Activated CD4-positive, alpha-beta T cell treated with anti-CD3 and anti-CD28 coated beads for 24 hours (primary cell): ENCODE measurements around the gene CEBPZ.
A peak's percentile ranks its signal among the peaks of the same experiment; 100 is the strongest.
"Not testable (repeated sequence)": the region's sequence is repeated elsewhere in the genome, so short reads cannot be mapped to it uniquely, and the experiment has no call there.

Source experiments
- DNase-seq, 2 donors: peaks; one replicate each; pipeline ENCODE4 v3.0.0-alpha.2; 2020; ENCODE audit warnings: low read depth in 2 of 2

Gene CEBPZ

DNA sequence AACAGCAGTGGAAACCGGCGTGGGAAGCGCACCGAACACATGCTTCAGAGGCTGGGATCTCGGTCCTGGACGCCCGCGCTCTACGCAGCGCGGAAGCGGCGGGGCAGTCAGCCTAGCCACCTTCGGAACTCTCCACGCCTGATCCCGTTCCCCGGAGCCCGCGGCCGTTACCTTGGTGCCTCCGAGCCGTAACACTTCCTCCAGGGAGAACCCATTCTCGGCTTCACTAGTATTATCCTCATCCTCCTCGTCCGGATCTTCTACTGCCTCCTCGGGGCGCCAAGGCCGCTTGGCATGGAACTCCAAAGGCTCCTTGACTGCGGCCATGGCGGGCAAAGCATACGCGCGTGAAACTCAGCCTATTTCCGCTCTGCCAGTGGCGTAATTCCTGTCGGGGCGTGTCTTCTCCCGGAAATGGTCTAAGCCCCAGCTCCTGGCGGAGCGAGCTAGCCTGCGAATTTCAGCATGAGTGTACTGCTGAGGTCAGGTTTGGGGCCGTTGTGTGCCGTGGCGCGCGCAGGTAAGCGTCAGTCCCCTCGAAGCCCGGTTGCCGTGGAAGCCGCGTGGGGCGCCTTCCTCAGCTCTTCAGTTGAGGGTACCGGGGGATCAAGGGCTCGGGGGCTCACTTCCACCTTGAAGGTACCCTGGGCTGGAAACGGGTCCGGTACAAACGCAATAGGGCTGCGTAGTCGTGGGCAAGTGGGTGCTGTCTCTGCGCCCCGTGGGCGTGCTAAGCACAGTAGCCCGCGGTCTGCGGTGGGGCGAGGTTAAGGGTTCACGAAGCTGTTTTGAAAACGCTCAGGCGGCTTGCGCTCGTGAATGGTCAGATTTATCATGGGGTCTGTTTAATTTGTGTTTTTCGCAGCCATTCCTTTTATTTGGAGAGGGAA is at the start of gene CEBPZ, which contains the start of gene NDUFAF7:
Gene CEBPZ, minus strand, starts transcription at position 356 of the 890 bp plus-strand sequence. Its CDS starts 29 bp downstream, at position 327.
Gene NDUFAF7, plus strand, starts transcription at position 418 of the 890 bp plus-strand sequence. Its CDS starts 48 bp downstream, at position 466.
- DNase-seq = peak; percentile 74 to 84

DNA sequence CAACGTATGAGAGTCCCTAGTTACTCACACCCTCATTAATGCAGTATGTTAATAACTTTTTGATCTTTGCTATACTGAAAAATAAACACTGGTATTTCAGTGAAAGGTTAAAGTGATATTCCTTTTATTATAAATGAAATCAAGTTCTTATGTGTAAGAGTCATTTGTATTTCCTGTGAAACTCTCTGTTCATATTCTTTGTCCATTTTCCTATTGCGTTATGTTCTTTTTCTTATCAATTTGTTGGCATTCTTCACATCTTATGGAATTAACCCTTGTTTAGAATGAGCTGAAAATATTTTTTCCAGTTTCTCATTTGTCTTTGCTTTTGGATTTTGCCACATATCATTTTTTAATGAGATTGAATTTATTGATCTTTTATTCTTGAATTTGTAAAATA is 44.9 kb upstream of the CEBPZ start:
- no peak for DNase-seq

GRCh38 chr2:37274359-37274965 is 43.1 kb upstream of the CEBPZ start:
- no peak for DNase-seq

GRCh38 chr2:37271376-37272067 is 40.1 kb upstream of the CEBPZ start:
- DNase-seq = no peak

- no peak for DNase-seq
These were observed 36.7 kb upstream of the CEBPZ start for GRCh38 chr2:37268111-37268510.

DNA sequence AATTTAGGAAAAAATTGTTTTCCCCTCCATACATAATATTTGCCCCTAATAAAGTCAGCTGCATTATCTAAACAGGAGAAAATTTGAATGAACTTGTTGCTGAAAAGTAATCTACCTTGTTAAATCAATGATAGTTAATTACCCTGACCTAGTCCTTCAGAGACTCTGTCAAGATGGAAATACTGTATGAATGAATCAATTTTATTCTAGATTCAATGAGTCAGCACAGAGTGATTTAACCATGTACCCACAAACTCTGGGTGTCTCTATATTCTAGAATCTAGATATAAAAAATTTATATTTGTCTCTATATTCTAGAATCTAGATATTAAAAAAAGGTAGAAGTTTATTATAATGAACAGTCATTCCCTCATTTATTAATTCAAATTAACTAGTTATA is 36.3 kb upstream of the CEBPZ start:
- DNase-seq = no peak

- DNase-seq = no peak
These were observed 32.4 kb upstream of the CEBPZ start for GRCh38 chr2:37263839-37264238.

DNA sequence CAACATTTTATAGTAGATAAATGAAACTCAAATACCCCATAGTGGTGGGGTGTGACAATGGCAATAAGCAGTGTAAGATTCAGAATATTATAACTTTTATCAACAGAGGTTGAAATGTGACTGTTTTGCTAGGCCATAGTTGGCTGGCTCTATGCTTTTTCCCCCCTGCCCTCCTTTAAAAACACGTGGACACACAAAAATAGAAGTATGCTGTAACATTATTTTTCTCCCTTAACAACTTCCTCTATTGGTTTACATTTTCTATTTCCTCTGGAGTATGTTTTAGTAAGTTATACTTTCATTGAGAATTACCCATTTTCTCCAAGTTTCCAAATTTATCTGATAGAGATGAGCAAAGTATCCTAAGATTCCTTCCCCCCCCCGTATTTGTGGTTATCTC is 31.1 kb upstream of the CEBPZ start:
- DNase-seq = no peak

DNA sequence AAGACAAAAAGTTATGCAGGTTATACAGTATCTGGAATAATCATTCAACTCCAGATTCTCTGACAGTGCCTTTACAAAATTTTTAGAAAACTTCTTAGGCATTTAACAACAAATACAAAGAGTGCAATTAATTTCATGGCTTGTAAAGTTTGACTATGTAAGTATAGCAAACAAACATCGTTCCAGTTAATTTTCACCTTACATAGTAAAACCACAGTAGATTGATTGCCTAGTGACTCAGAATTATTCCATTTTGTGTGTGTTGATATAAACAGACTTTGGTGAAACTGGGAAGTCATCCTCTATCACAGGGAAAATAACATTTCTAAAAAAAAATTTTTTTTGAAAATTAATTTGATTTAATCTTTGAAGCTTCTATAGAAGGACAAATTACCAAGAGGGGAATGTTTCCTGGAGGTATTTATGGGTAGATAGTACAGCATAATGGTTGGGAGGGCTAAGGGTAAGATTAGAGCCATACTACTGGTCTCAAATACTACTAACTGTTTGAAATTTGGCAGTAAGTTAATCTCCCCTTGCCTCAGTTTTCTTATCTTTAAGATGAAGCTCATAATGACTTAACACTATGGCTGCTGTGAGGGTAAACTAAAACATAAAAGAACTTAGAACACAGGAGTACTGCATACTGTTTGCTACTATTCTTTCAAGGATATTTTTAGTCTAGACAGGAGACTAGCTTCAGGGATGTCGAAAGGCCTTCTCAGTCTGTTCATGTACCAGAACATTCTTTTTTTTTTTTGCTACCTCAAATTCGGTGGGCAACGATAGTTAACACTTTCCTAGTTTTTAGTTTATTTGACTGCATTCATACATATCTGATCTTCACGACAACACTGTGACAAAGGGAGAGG is 19.7 kb upstream of the CEBPZ start:
- DNase-seq = no peak

- DNase-seq = no peak
These were observed 14.8 kb upstream of the CEBPZ start for GRCh38 chr2:37246205-37246604.

DNA sequence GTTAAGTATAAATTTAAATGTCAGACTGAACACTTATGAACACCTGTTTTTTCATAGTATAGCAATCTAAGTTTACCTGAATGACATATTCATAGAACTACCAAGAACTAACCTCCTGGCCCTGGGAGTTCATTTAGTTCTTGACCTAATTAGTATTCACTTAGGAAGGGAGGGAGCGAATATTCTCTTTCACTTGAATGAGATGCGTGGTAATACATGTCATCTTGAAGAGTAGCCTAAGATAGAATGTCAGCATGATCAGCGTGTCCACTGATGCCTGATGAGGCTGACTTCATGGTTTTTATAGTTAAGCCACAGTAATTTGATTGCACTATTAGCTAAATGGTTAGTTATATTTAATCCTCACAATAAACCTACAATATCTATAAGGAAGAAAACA is 13.4 kb upstream of the CEBPZ start:
- no peak for DNase-seq

- no peak for DNase-seq
These were observed 12.6 kb upstream of the CEBPZ start for GRCh38 chr2:37244017-37244416.

DNA sequence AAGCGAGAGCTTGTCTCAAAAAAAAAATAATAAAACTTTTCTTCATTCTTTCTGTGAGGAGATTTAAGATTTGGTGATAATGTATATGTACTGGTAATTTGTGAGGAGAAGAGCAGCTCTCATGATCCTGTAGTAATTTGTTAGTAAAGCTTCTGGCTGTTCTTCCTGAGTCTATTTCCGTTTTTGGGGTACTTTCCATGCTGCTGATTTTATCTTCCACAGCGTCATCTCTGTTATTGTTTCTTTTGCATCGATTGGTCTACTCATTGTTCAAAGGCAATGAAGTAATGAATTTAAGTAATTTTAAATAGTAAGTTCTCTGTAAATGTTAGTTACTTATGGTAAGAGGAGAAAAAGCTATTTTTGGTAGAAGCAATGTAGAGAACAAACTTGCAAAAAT is 12.0 kb upstream of the CEBPZ start:
- no peak for DNase-seq

- DNase-seq = no peak
These were observed 936 bp upstream of the CEBPZ start for GRCh38 chr2:37232131-37232933.

DNA sequence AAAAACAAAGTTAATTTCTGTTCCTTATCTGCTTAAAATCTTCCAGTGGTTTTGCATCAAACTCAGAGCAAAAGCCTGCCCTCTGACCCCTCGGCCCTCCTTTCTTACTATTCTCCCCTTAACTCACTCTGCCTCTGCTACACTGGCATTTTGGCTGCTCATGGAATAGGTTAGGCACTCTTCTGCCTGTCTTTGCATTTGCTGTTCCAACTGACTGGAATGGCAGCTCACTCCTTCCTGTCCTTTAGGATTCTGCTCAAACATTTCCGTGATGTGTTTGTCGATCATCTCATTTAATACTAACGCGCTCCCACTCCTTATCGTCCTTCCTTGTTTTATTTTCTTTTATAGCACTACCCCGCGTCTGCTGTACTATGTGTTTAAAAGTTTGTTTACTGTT is 815 bp downstream of the CEBPZ start:
- no peak for DNase-seq

DNA sequence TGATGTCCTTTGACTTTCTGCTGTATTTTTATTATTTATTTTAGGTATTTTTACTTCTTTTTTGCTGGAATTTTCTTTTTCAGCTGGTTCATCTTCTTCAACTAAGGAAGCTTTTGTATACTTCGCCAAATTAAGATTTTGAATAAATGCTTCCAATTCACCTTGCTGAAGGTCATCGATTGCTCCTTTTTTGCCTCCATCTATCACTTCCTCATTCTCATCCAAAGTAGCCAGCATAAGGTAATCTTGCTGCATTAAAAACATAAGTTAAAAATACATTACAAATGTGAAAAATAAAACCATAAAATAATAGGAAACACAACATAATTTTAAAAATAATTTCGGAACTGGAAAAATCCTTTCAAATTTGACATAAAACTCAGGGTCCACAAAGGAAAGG is 2.6 kb downstream of the CEBPZ start:
- no peak for DNase-seq

DNA sequence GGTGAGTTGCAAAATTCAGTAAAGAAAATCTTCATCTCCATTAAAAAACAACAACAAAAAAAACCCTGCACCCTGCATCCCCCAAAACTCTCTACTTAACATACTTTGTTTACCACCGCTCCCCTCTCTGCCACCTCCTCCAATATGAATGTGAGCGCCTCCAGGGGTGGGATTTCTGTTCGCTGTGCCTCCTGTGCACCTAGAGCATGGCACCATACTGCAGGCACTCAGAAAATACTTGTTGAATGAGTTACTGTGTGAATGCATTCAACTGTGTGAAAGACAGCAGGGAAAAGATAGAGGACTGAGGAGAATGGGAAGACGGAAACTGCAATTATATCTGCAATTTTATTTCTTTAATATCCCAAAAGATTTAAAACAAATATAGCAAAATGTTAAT is 4.5 kb downstream of the CEBPZ start:
- DNase-seq = no peak

- DNase-seq = not testable (repeated sequence)
These were observed 6.3 kb downstream of the CEBPZ start for GRCh38 chr2:37225129-37225528.

DNA sequence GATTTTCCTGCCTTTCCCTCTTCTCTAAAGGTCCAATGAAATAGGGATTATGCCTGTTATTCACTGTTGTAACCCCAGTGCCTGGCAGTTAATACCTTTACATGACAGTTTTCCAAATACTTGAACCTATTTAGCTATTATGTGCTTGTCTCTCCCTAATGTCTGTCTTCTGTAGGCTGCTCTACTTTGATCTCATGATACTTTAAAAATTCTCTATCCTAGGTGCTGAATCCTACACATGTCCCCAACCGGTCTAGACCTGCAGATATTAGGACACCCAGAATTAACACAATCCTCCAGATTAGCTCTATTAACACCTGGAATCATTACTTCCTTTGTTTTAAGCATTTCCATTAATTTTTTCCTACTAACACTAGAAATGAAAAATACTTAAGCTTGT is 7.3 kb downstream of the CEBPZ start:
- DNase-seq = no peak

DNA sequence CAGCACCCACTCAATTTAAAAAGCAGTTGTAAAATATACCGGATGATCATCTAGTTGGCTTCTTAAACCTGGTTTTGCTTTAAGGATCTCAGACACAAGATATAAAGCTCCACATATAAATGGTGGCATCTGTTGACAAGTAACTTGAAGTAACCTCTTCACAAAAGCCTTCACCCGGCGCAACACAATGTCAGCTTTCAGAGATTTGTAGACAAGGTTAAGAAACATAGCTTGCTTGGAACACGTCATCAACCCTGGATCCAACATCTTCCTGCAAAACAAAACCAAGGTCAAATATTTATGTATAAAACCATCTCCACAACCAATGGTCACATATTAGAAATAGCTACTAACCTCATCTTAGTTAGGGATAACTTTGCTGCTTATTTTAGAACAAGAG is 8.3 kb downstream of the CEBPZ start:
- no peak for DNase-seq

DNA sequence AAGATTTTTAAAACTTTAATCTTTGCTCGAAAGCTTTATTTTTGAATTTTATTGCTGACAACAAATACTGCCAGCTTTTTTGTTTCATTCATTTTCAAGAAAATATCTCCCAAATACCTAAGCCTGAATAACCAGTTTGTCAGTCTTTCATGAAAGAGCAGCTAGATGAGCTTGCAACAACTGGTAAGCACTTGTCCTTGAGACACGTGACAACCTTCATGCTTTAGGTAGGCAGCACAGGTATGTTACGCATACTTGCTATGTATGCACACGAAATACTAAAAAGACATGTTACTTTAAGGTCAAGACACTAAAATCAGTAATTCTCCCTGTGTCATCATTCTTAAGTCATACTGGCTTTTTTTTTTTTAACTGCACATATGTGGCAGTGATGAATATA is 12.3 kb downstream of the CEBPZ start:
- DNase-seq = no peak
